GM12878 (cell line): Measurements from ENCODE around the gene FAM163A. TPM values are rescaled to one million over a fixed set of nuclear protein-coding genes. Genes with fewer than 3 reads are reported as not detected.

Experiments used
- ATAC-seq: fragments of 200-7000 bp; cut with Tn5 transposase; 3 replicates; pipeline ENCODE4 v1.9.1; 2020; ENCODE audit warnings: mild to moderate bottlenecking, moderate library complexity
- BruUV-seq: library from RNA; stranded (reverse); fragments of 400-500 nt; replicated peaks from 2 replicates; lab custom pipeline; 2021; lab: Mats Ljungman, UMichigan
- CTCF ChIA-PET: fragments of 300-600 bp; sonication (Branson Sonifier 250); formaldehyde crosslinking; extraction: SDS; loops from one replicate; lab custom pipeline; 2021; ENCODE audit warnings: inconsistent platforms; lab: Yijun Ruan, JAX
- POLR2A ChIA-PET: fragments of 350-600 bp; formaldehyde crosslinking; extraction: SDS; loops from one replicate; lab custom pipeline; 2021; ENCODE audit warnings: inconsistent platforms; lab: Charles Lee
- RAD21 ChIA-PET: fragments of 300-600 bp; sonication (Branson Sonifier 250); formaldehyde crosslinking; loops from one replicate; lab custom pipeline; 2023; ENCODE audit warnings: antibody characterized with exemption; ENCODE audit not compliant: unreplicated experiment; lab: Charles Lee
- SMC1A ChIA-PET: fragments of 300-600 bp; sonication (Branson Sonifier 250); formaldehyde crosslinking; loops from one replicate; lab custom pipeline; 2023; ENCODE audit not compliant: unreplicated experiment, uncharacterized antibody; lab: Charles Lee
- DNase-seq: peaks from one replicate; pipeline ENCODE4 v3.0.0-alpha.2; 2011; ENCODE audit warnings: low read depth, low spot score
- FAIRE-seq: peaks from 3 replicates; lab custom pipeline; 2011; peaks lifted over from hg19 to GRCh38; lab: Jason Lieb, UNC
- H2AFZ ChIP-seq: 2 replicates; pipeline ENCODE4 v1.6.0; 2011; ENCODE audit warnings: low read depth, low read length, control low read depth; ENCODE audit not compliant: control insufficient read depth
- H3K27ac ChIP-seq: 2 replicates; pipeline ENCODE4 v1.5.1; 2011; ENCODE audit warnings: control low read depth; ENCODE audit not compliant: control insufficient read depth, insufficient read depth
- H3K27me3 ChIP-seq, 2 experiments: replicated peaks in 1 of 2; 2 replicates each; pipeline versions ENCODE4 v1.6.0 to v1.6.1; 2011; ENCODE audit warnings: low read length in 1 of 2; ENCODE audit not compliant: control insufficient read depth in 2 of 2, insufficient read depth in 2 of 2
- H3K36me3 ChIP-seq, 2 experiments: 2 replicates each; pipeline ENCODE4 v1.5.1; 2011; ENCODE audit warnings: low read length in 1 of 2; ENCODE audit not compliant: control insufficient read depth in 2 of 2, insufficient read depth in 2 of 2
- H3K4me1 ChIP-seq: 2 replicates; pipeline ENCODE4 v1.6.1; 2011; ENCODE audit warnings: mild to moderate bottlenecking, low read length, moderate library complexity, mixed read lengths; ENCODE audit not compliant: control insufficient read depth, insufficient read depth
- H3K4me2 ChIP-seq: 2 replicates; pipeline ENCODE4 v1.6.0; 2011; ENCODE audit warnings: control low read depth; ENCODE audit not compliant: control insufficient read depth, insufficient read depth
- H3K4me3 ChIP-seq: fragments of 200-600 bp; sonication (generic); 2 replicates; pipeline ENCODE4 v1.5.1; 2016
- H3K79me2 ChIP-seq: 2 replicates; pipeline ENCODE4 v1.6.0; 2011; ENCODE audit warnings: low read length; ENCODE audit not compliant: control insufficient read depth, insufficient read depth
- H3K9ac ChIP-seq: 2 replicates; pipeline ENCODE4 v1.8.0; 2011; ENCODE audit warnings: low read length, control low read depth, mixed read lengths; ENCODE audit not compliant: control insufficient read depth, insufficient read depth
- H3K9me3 ChIP-seq: replicated peaks from 3 replicates; pipeline ENCODE4 v1.5.1; 2011; ENCODE audit warnings: mild to moderate bottlenecking, low read length; ENCODE audit not compliant: control insufficient read depth, insufficient read depth
- H4K20me1 ChIP-seq: 2 replicates; pipeline ENCODE4 v1.6.0; 2011; ENCODE audit not compliant: control insufficient read depth, insufficient read depth
- MXI1 ChIP-seq: fragments of 150-350 bp; IDR thresholded peaks from 2 replicates; pipeline ENCODE4 v1.6.1; 2011; ENCODE audit warnings: low read depth, mild to moderate bottlenecking, inconsistent platforms, low read length, improper control_type of control experiment
- SUZ12 ChIP-seq: fragments of 200-600 bp; sonication (generic); IDR thresholded peaks from one replicate; pipeline ENCODE4 v1.6.1; 2018; ENCODE audit warnings: antibody characterized with exemption, mild to moderate bottlenecking; ENCODE audit not compliant: unreplicated experiment
- YY1 ChIP-seq: IDR thresholded peaks from 2 replicates; pipeline ENCODE4 v1.6.1; 2011; ENCODE audit warnings: low read depth, mild to moderate bottlenecking, low read length
- ZBED1 ChIP-seq: IDR thresholded peaks from 2 replicates; pipeline ENCODE4 v1.6.1; 2016; ENCODE audit warnings: borderline replicate concordance
- ZNF217 ChIP-seq: fragments of 450-650 bp; IDR thresholded peaks from 2 replicates; pipeline ENCODE4 v1.6.1; 2017; ENCODE audit warnings: antibody characterized with exemption, mild to moderate bottlenecking
- ZNF592 ChIP-seq: fragments of 450-650 bp; IDR thresholded peaks from 2 replicates; pipeline ENCODE4 v1.6.1; 2017; ENCODE audit warnings: mild to moderate bottlenecking, moderate library complexity
- WGBS: methylation state at CpG from one replicate; pipeline ENCODE4 v1.1.6; 2016; ENCODE audit warnings: low lambda C conversion rate; ENCODE audit not compliant: insufficient replicate concordance, insufficient coverage; ENCODE audit errors: missing lambda C conversion rate; 5-methylcytosine and 5-hydroxymethylcytosine counted together
- in situ Hi-C: fragments of 300-500 bp; cut with MboI; formaldehyde crosslinking; loops from 9 replicates; pipeline ENCODE4 v1.14.3; 2018; ENCODE audit warnings: mixed read lengths
- intact Hi-C: fragments of 100-400 bp; cut with micrococcal nuclease; formaldehyde crosslinking; loops from one replicate; pipeline ENCODE4 v1.14.2; 2022; ENCODE audit not compliant: unreplicated experiment
- polyA plus RNA-seq, 11 experiments: library from polyadenylated mRNA; depleted of rRNA in 4 of 11; unstranded in 6 of 11; stranded (reverse) in 5 of 11; fragments of >200 nt; fragmentation: Nextera tagmentation in 4 of 11; fragmentation: Illumina TruSeq in 1 of 11; extraction: Ambion mirVana in 4 of 11; extraction: Trizol in 1 of 11; gene quantifications; 1 replicate in 1 of 11; 2 replicates in 10 of 11; pipeline versions ENCODE4 v1.2.1 to v1.2.3, GENCODE V29; 2011 to 2016; ENCODE audit warnings: inconsistent platforms in 2 of 11, missing spikeins in 2 of 11, low read depth in 1 of 11
- total RNA-seq, 4 experiments: library from RNA; depleted of rRNA in 3 of 4; stranded (reverse); fragments of >200 nt in 3 of 4; fragmentation: Illumina TruSeq in 1 of 4; extraction: Trizol in 1 of 4; gene quantifications; 2 replicates each; pipeline versions ENCODE4 v1.2.1 to v1.2.3, GENCODE V29; 2013 to 2021

Gene FAM163A
- total and polyA plus RNA-seq, 10 of the 15 experiments (the other 5 are each of a cell fraction or from before 2014, with no cell fraction given) = not detected

- SMC1A ChIA-PET = interaction anchor here (0.9 to 1.3 kb wide), 3 partner anchors 9 to 99 kb away, joined by 3 to 6 read pairs (median 3); no protein-coding TSS in a partner anchor
- intact Hi-C loops (no loop called here), in situ Hi-C loops (loop anchor here (5.0 to 25.0 kb wide), 2 partner anchors 88 to 718 kb away; partner anchors contain the start of gene TOR3A)
- RAD21 ChIA-PET = interaction anchor here (1.6 to 13.1 kb wide), 2 partner anchors 10 to 99 kb away, joined by 4 to 474 read pairs; no protein-coding TSS in a partner anchor
- H3K4me2 ChIP-seq = no peak overlapping the region
- no peaks in the 10 kb centered on the region for H3K9me3 ChIP-seq
- 39% methylated on average over 19 of the region's 19 CpGs for WGBS
- FAIRE-seq (no peak), DNase-seq (no peak), ATAC-seq (no peak)
- no TSS peak for BruUV-seq
- H4K20me1 ChIP-seq = no peaks in the 10 kb centered on the region
- CTCF ChIA-PET = interaction anchor here (2.5 to 19.2 kb wide), 2 partner anchors 9 to 97 kb away, joined by 22 to 938 read pairs; no protein-coding TSS in a partner anchor
- no peak overlapping the region for H3K9ac ChIP-seq
- POLR2A ChIA-PET = no interaction called here
- no peaks in the 10 kb centered on the region for H3K36me3 ChIP-seq
- TF ChIP-seq MXI1 (no peak), SUZ12 (no peak), ZNF592 (no peak), YY1 (no peak), ZBED1 (no peak), ZNF217 (no peak)
- H3K79me2 ChIP-seq = no peaks in the 10 kb centered on the region
- H3K27ac ChIP-seq = no peak overlapping the region
- no peak overlapping the region for H2AFZ ChIP-seq
- no peak overlapping the region for H3K4me3 ChIP-seq
- H3K4me1 ChIP-seq = no peaks in the 10 kb centered on the region; the same call in 1 of the 2 replicates
- peaks cover 0 to 4% of the 10 kb centered on the region in 2 experiments; a peak in 1 of 4 replicates for H3K27me3 ChIP-seq
Observed at GRCh38 chr1:179805291-179806195, 62.5 kb downstream of the FAM163A start.
